ENCODE data around the gene SLC26A6. TPM values are rescaled to one million over a fixed set of nuclear protein-coding genes. Genes with fewer than 3 reads are reported as not detected.
A peak's percentile ranks its signal among the peaks of the same experiment; 100 is the strongest.

SLC26A6 gene
- total and polyA plus RNA-seq, 2 of the 13 experiments (the other 11 are each of a cell fraction or from before 2014, with no cell fraction given) = 40.7 to 184 TPM

GRCh38 chr3:48595526-48596121 is 39.6 kb downstream of the SLC26A6 start (continued):
- TF ChIP-seq PRDM10 (CRISPR knock-in tag; IDR thresholded peaks at IDR 0.05; ENCODE audit: low read depth) = no peak
- no peak for TF ChIP-seq FOXA3 (CRISPR knock-in tag; IDR thresholded peaks at IDR 0.05)
- TF ChIP-seq HNF4G (IDR thresholded peaks at IDR 0.05; ENCODE audit: borderline replicate concordance, low read depth, low read length) = no peak
- no peak for TF ChIP-seq HNF4G (CRISPR knock-in tag; IDR thresholded peaks at IDR 0.05; ENCODE audit: borderline replicate concordance, low read depth)
- TF ChIP-seq MAZ (IDR thresholded peaks at IDR 0.05; ENCODE audit: borderline replicate concordance, low read depth, low read length) = no peak
- TF ChIP-seq MAZ (CRISPR knock-in tag; IDR thresholded peaks at IDR 0.05; ENCODE audit: low read depth) = no peak
- no peak for TF ChIP-seq KLF12 (CRISPR knock-in tag; IDR thresholded peaks at IDR 0.05; ENCODE audit: borderline replicate concordance)
- TF ChIP-seq IRX3 (CRISPR knock-in tag; IDR thresholded peaks at IDR 0.05; ENCODE audit: borderline replicate concordance, low read depth) = no peak
- TF ChIP-seq AGO1 (IDR thresholded peaks at IDR 0.05; ENCODE audit: low read depth, low read length, poor library complexity, severe bottlenecking) = peak; percentile 41
- no peak for TF ChIP-seq ZNF772 (CRISPR knock-in tag; IDR thresholded peaks at IDR 0.05)
- peak; percentile 72; the same call in 1 of the 2 replicates for TF ChIP-seq ZBTB10 (CRISPR knock-in tag; IDR thresholded peaks at IDR 0.05; ENCODE audit: borderline replicate concordance)
- peak; percentile 57 for TF ChIP-seq KDM2A (CRISPR knock-in tag; IDR thresholded peaks at IDR 0.05; ENCODE audit: borderline replicate concordance, low read depth)
- TF ChIP-seq PLRG1 (conservative IDR thresholded peaks at IDR 0.05) = no peak
- no peak for TF ChIP-seq FOXM1 (CRISPR knock-in tag; IDR thresholded peaks at IDR 0.05)
- no peak for TF ChIP-seq TCF12 (IDR thresholded peaks at IDR 0.05)
- no peak for TF ChIP-seq TCF12 (CRISPR knock-in tag; IDR thresholded peaks at IDR 0.05)
- TF ChIP-seq ZBTB42 (CRISPR knock-in tag; IDR thresholded peaks at IDR 0.05) = 0 out of 2 replicates have a peak, but pooled peaks have one; percentile 59
- TF ChIP-seq FOSL2 (CRISPR knock-in tag; IDR thresholded peaks at IDR 0.05) = peak; percentile 79
- no peak for TF ChIP-seq ZNF331 (CRISPR knock-in tag; IDR thresholded peaks at IDR 0.05)
- TF ChIP-seq NR2F2 (IDR thresholded peaks at IDR 0.05; ENCODE audit: borderline replicate concordance, low read depth) = no peak
- TF ChIP-seq, protein P1, sequence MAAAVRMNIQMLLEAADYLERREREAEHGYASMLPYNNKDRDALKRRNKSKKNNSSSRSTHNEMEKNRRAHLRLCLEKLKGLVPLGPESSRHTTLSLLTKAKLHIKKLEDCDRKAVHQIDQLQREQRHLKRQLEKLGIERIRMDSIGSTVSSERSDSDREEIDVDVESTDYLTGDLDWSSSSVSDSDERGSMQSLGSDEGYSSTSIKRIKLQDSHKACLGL (CRISPR knock-in tag; IDR thresholded peaks at IDR 0.05) = no peak
- TF ChIP-seq ZNF777 (CRISPR knock-in tag; IDR thresholded peaks at IDR 0.05) = no peak
- TF ChIP-seq ATF3 (CRISPR knock-in tag; IDR thresholded peaks at IDR 0.05) = peak; percentile 59

Data from HepG2 (cell line).